OCI-LY1 (cell line): ENCODE measurements around the gene SMC5.

Source experiments
- H2AFZ ChIP-seq: fragments of 200-600 bp; sonication (generic), shearing (Covaris generic); 2 replicates; pipeline ENCODE4 v1.6.0; 2014; ENCODE audit warnings: antibody characterized with exemption, mild to moderate bottlenecking, low read length
- H3F3A ChIP-seq: fragments of 200-600 bp; sonication (generic), shearing (Covaris generic); 2 replicates; pipeline ENCODE4 v1.6.0; 2014; ENCODE audit warnings: mild to moderate bottlenecking, antibody characterized with exemption, low read length, moderate library complexity; ENCODE audit not compliant: insufficient read depth
- H3K27ac ChIP-seq: fragments of 200-600 bp; sonication (generic); 2 replicates; pipeline ENCODE4 v1.5.1; 2014; ENCODE audit warnings: low read length, mixed run types, mild to moderate bottlenecking, low read depth; ENCODE audit not compliant: poor library complexity, severe bottlenecking
- H3K27me3 ChIP-seq: fragments of 200-600 bp; sonication (generic); 2 replicates; pipeline ENCODE4 v1.6.0; 2014; ENCODE audit warnings: antibody characterized with exemption, mild to moderate bottlenecking, low read length, moderate library complexity; ENCODE audit not compliant: insufficient read depth
- H3K36me3 ChIP-seq: fragments of 200-600 bp; sonication (generic); 2 replicates; pipeline ENCODE4 v1.6.1; 2014; ENCODE audit warnings: mild to moderate bottlenecking, antibody characterized with exemption, low read length, moderate library complexity, mixed read lengths; ENCODE audit not compliant: insufficient read depth
- H3K4me1 ChIP-seq: fragments of 200-600 bp; sonication (generic); 2 replicates; pipeline ENCODE4 v1.5.1; 2014; ENCODE audit warnings: mild to moderate bottlenecking, low read length, moderate library complexity; ENCODE audit not compliant: insufficient read depth, severe bottlenecking
- H3K4me2 ChIP-seq: fragments of 200-600 bp; sonication (generic), shearing (Covaris generic); 2 replicates; pipeline ENCODE4 v1.6.1; 2014; ENCODE audit warnings: low read length
- H3K4me3 ChIP-seq: fragments of 200-600 bp; sonication (generic); 2 replicates; pipeline ENCODE4 v1.5.1; 2014; ENCODE audit warnings: low read length, low read depth, mild to moderate bottlenecking, mixed read lengths; ENCODE audit not compliant: poor library complexity, severe bottlenecking
- H3K79me2 ChIP-seq: fragments of 200-600 bp; shearing (Covaris generic); 2 replicates; pipeline ENCODE4 v1.6.1; 2016; ENCODE audit warnings: mixed run types, low read length, mixed read lengths; ENCODE audit not compliant: insufficient read depth
- H3K9ac ChIP-seq: fragments of 200-600 bp; sonication (generic), shearing (Covaris generic); 2 replicates; pipeline ENCODE4 v1.6.1; 2014; ENCODE audit warnings: mild to moderate bottlenecking, low read length, mixed read lengths
- H3K9me2 ChIP-seq: fragments of 200-600 bp; sonication (generic), shearing (Covaris generic); 2 replicates; pipeline ENCODE4 v1.6.1; 2014; ENCODE audit warnings: low read depth, mild to moderate bottlenecking, low read length, mixed read lengths
- H3K9me3 ChIP-seq: fragments of 200-600 bp; shearing (Covaris generic); 2 replicates; pipeline ENCODE4 v1.6.1; 2014; ENCODE audit warnings: low read length, mixed read lengths
- H4K20me1 ChIP-seq: fragments of 200-600 bp; sonication (generic), shearing (Covaris generic); 2 replicates; pipeline ENCODE4 v1.6.0; 2016; ENCODE audit warnings: mild to moderate bottlenecking, low read length; ENCODE audit not compliant: insufficient read depth
- CTCF ChIP-seq: fragments of 200-600 bp; sonication (generic), shearing (Covaris generic); IDR thresholded peaks from 2 replicates; pipeline ENCODE4 v1.5.1; 2017; ENCODE audit warnings: mild to moderate bottlenecking, antibody characterized with exemption, low read length, moderate library complexity, mixed read lengths
- EZH2 ChIP-seq: fragments of 200-600 bp; sonication (generic), shearing (Covaris generic); IDR thresholded peaks from 2 replicates; pipeline ENCODE4 v1.8.0; 2017; ENCODE audit warnings: borderline replicate concordance, mixed run types, mild to moderate bottlenecking, antibody characterized with exemption, low read length, moderate library complexity, mixed read lengths

The SMC5 gene

GRCh38 chr9:70257991-70258691 is 637 bp upstream of the SMC5 start:
- Histone ChIP-seq H3F3A (no peaks in the 10 kb centered on the region), H3K4me2 (peak overlapping the region; percentile 87), H3K9me2 (no peaks in the 10 kb centered on the region), H3K9ac (peak overlapping the region; percentile 92), H3K36me3 (peaks cover 31% of the 10 kb centered on the region), H3K4me1 (peaks cover 33% of the 10 kb centered on the region), H3K27me3 (no peaks in the 10 kb centered on the region), H3K9me3 (no peaks in the 10 kb centered on the region), H3K79me2 (peaks cover 41% of the 10 kb centered on the region), H2AFZ (peak overlapping the region; percentile 51), H4K20me1 (0 out of 2 replicates have a peak, but pooled peaks cover 3% of the 10 kb centered on the region), H3K27ac (no peak overlapping the region), H3K4me3 (peak overlapping the region; percentile 93)
- TF ChIP-seq CTCF: no peak
- TF ChIP-seq EZH2: no peak

- peak overlapping the region; percentile 14 for H3K27ac ChIP-seq
- peak overlapping the region; percentile 93 for H3K4me3 ChIP-seq
- peak overlapping the region; percentile 87 for H3K4me2 ChIP-seq
- no peaks in the 10 kb centered on the region for H3K9me2 ChIP-seq
- TF ChIP-seq EZH2: no peak
- no peak for TF ChIP-seq CTCF
- no peaks in the 10 kb centered on the region for H3K27me3 ChIP-seq
- H3K9ac ChIP-seq: peak overlapping the region; percentile 92
- H3K36me3 ChIP-seq: peaks cover 44% of the 10 kb centered on the region
- H3F3A ChIP-seq: no peaks in the 10 kb centered on the region
- H3K9me3 ChIP-seq: no peaks in the 10 kb centered on the region
- no peak overlapping the region for H2AFZ ChIP-seq
- H4K20me1 ChIP-seq: 0 out of 2 replicates have a peak, but pooled peaks cover 3% of the 10 kb centered on the region
- peaks cover 33% of the 10 kb centered on the region for H3K4me1 ChIP-seq
- H3K79me2 ChIP-seq: peaks cover 53% of the 10 kb centered on the region
These were observed 679 bp downstream of the SMC5 start for GRCh38 chr9:70259512-70259802.

- 0 out of 2 replicates have a peak, but pooled peaks cover 3% of the 10 kb centered on the region for H4K20me1 ChIP-seq
- peak overlapping the region; percentile 92; the same call in 1 of the 2 replicates for H3K9ac ChIP-seq
- H3K27ac ChIP-seq: no peak overlapping the region
- peaks cover 53% of the 10 kb centered on the region for H3K79me2 ChIP-seq
- no peaks in the 10 kb centered on the region for H3F3A ChIP-seq
- TF ChIP-seq EZH2 (no peak), CTCF (no peak)
- H2AFZ ChIP-seq: no peak overlapping the region
- H3K4me1 ChIP-seq: peaks cover 33% of the 10 kb centered on the region
- no peaks in the 10 kb centered on the region for H3K27me3 ChIP-seq
- H3K4me3 ChIP-seq: peak overlapping the region; percentile 93
- no peaks in the 10 kb centered on the region for H3K9me3 ChIP-seq
- H3K4me2 ChIP-seq: peak overlapping the region; percentile 87
- peaks cover 49% of the 10 kb centered on the region for H3K36me3 ChIP-seq
- H3K9me2 ChIP-seq: no peaks in the 10 kb centered on the region
These were observed 1.2 kb downstream of the SMC5 start for GRCh38 chr9:70260007-70260443.
